ENCODE results near the gene LMBR1L. TPM values are rescaled to one million over a fixed set of nuclear protein-coding genes. Genes with fewer than 3 reads are reported as not detected.
A peak's percentile ranks its signal among the peaks of the same experiment; 100 is the strongest.

LMBR1L gene
- total and polyA plus RNA-seq, 10 of the 15 experiments (the other 5 are each of a cell fraction or from before 2014, with no cell fraction given): 2.1 to 42.6 (median 20.0) TPM

DNA sequence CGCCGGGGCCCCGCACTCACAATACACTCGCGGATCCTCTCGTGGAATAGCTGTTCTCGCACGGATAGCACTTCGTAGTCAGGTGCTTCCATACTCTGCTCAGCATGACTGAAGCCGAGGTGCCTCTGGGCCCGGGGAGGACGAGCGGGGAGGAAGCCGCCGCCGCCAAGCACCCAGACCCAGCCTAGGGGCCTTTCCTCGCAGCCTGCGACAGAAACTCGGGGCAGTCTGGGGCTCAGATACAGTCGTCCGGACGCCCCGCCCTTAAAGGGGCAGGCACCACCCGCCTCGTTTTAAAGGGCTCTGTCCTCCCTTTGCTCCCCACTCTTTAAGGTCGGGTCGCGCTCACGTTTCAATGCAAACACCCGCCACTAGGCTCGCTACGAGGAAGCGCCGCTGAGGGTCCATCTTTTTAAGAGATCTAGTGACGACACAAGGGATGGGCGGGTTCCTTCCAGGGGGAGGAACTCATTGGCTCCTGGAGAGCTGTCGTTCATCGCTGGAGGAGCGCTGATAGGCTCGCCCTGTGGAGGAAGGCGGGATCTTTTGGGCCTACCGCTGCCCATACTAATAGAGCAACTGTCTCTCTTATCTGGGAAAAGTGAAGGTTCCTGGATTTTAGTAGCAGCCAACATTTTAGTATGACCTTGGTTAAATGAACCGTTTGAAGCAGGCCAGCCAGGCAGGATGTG is at the start of gene LMBR1L (continued):
- TF ChIP-seq, protein P1, sequence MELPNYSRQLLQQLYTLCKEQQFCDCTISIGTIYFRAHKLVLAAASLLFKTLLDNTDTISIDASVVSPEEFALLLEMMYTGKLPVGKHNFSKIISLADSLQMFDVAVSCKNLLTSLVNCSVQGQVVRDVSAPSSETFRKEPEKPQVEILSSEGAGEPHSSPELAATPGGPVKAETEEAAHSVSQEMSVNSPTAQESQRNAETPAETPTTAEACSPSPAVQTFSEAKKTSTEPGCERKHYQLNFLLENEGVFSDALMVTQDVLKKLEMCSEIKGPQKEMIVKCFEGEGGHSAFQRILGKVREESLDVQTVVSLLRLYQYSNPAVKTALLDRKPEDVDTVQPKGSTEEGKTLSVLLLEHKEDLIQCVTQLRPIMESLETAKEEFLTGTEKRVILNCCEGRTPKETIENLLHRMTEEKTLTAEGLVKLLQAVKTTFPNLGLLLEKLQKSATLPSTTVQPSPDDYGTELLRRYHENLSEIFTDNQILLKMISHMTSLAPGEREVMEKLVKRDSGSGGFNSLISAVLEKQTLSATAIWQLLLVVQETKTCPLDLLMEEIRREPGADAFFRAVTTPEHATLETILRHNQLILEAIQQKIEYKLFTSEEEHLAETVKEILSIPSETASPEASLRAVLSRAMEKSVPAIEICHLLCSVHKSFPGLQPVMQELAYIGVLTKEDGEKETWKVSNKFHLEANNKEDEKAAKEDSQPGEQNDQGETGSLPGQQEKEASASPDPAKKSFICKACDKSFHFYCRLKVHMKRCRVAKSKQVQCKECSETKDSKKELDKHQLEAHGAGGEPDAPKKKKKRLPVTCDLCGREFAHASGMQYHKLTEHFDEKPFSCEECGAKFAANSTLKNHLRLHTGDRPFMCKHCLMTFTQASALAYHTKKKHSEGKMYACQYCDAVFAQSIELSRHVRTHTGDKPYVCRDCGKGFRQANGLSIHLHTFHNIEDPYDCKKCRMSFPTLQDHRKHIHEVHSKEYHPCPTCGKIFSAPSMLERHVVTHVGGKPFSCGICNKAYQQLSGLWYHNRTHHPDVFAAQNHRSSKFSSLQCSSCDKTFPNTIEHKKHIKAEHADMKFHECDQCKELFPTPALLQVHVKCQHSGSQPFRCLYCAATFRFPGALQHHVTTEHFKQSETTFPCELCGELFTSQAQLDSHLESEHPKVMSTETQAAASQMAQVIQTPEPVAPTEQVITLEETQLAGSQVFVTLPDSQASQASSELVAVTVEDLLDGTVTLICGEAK (IDR thresholded peaks at IDR 0.05; ENCODE audit: borderline replicate concordance): peak; percentile 17; the same call in 1 of the 2 replicates
- TF ChIP-seq ZNF274 (IDR thresholded peaks at IDR 0.05; ENCODE audit: insufficient read depth, insufficient read length): no peak
- peak; percentile 96 to 97 for TF ChIP-seq BHLHE40 (IDR thresholded peaks at IDR 0.05; ENCODE audit: borderline replicate concordance in 1 of 2, low read depth in 2 of 2, low read length in 1 of 2)
- TF ChIP-seq TBL1XR1 (IDR thresholded peaks at IDR 0.05; ENCODE audit: low read depth, low read length): no peak
- TF ChIP-seq GABPA (IDR thresholded peaks at IDR 0.05; ENCODE audit: low read depth): no peak
- no peak; the same call in 1 of the 2 replicates for TF ChIP-seq LARP7 (IDR thresholded peaks at IDR 0.05)
- TF ChIP-seq NFIC (IDR thresholded peaks at IDR 0.05; ENCODE audit: low read depth, low read length): no peak
- no peak for TF ChIP-seq SIX5 (IDR thresholded peaks at IDR 0.05; ENCODE audit: low read depth, low read length, severe bottlenecking)
- TF ChIP-seq, protein P2, sequence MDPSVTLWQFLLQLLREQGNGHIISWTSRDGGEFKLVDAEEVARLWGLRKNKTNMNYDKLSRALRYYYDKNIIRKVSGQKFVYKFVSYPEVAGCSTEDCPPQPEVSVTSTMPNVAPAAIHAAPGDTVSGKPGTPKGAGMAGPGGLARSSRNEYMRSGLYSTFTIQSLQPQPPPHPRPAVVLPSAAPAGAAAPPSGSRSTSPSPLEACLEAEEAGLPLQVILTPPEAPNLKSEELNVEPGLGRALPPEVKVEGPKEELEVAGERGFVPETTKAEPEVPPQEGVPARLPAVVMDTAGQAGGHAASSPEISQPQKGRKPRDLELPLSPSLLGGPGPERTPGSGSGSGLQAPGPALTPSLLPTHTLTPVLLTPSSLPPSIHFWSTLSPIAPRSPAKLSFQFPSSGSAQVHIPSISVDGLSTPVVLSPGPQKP (IDR thresholded peaks at IDR 0.05; ENCODE audit: low read depth, low read length): peak; percentile 30; the same call in 1 of the 2 replicates
- TF ChIP-seq, protein P3, sequence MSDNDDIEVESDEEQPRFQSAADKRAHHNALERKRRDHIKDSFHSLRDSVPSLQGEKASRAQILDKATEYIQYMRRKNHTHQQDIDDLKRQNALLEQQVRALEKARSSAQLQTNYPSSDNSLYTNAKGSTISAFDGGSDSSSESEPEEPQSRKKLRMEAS (IDR thresholded peaks at IDR 0.05; ENCODE audit: low read depth, low read length): no peak
- no peak for TF ChIP-seq MLLT1 (IDR thresholded peaks at IDR 0.05)
- no peak for TF ChIP-seq CBFB (IDR thresholded peaks at IDR 0.05; ENCODE audit: low read depth)
- TF ChIP-seq RAD21 (IDR thresholded peaks at IDR 0.05; ENCODE audit: insufficient read depth, low read depth, low read length): 0 out of 2 replicates have a peak, but pooled peaks have one; percentile 32
- no peak for TF ChIP-seq ATF2 (IDR thresholded peaks at IDR 0.05; ENCODE audit: low read length)
- TF ChIP-seq ZSCAN29 (IDR thresholded peaks at IDR 0.05): no peak
- no peak for TF ChIP-seq JUNB (IDR thresholded peaks at IDR 0.05)
- peak; percentile 83 for TF ChIP-seq CREM (IDR thresholded peaks at IDR 0.05; ENCODE audit: low read depth)
- peak; percentile 36 to 60 (median 50); a peak in 5 of 6 replicates for TF ChIP-seq CTCF (IDR thresholded peaks at IDR 0.05 in 2 of 3, conservative IDR thresholded peaks at IDR 0.05 in 1 of 3; ENCODE audit: control insufficient read depth in 2 of 3, extremely low read depth in 1 of 3, insufficient read depth in 1 of 3, low read depth in 3 of 3, low read length in 3 of 3)

All from GM12878 (cell line).